ENCODE results near the gene PHF11. TPM values are rescaled to one million over a fixed set of nuclear protein-coding genes. Genes with fewer than 3 reads are reported as not detected.
A peak's percentile ranks its signal among the peaks of the same experiment; 100 is the strongest.
"Not testable (repeated sequence)": the region's sequence is repeated elsewhere in the genome, so short reads cannot be mapped to it uniquely, and the experiment has no call there.

Gene PHF11
- total RNA-seq, 2 donors from 2014 or later, result 29.7 to 30.7 TPM

DNA sequence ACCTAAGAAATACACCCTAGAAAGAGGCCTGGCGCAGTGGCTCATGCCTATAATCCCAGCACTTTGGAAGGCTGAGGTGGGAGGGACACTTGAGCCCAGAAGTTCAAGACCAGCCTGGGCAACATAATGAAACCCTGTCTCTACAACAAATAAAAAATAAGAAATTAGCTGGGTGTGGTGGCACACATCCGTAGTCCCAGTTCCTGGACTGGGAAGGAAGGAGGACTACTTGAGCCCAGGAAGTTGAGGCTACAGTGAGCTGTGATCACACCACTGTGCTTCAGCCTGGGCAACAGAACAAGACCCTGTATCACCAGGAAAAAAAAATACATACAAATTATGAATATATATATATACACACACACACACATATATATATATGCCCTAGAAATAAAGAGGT, 42.7 kb downstream of the PHF11 start:
- peak; percentile 64 for ATAC-seq
- intact Hi-C loops (cut with DNase I, micrococcal nuclease), result no loop called here
- no peak for DNase-seq

GRCh38 chr13:49539313-49539712, 43.6 kb downstream of the PHF11 start:
- no peak for ATAC-seq
- DNase-seq, result no peak
- intact Hi-C loops (cut with DNase I, micrococcal nuclease), result no loop called here

- intact Hi-C loops (cut with DNase I, micrococcal nuclease), result no loop called here
- ATAC-seq (no peak), DNase-seq (no peak)
Measured at GRCh38 chr13:49539746-49540145, 44.0 kb downstream of the PHF11 start.

DNA sequence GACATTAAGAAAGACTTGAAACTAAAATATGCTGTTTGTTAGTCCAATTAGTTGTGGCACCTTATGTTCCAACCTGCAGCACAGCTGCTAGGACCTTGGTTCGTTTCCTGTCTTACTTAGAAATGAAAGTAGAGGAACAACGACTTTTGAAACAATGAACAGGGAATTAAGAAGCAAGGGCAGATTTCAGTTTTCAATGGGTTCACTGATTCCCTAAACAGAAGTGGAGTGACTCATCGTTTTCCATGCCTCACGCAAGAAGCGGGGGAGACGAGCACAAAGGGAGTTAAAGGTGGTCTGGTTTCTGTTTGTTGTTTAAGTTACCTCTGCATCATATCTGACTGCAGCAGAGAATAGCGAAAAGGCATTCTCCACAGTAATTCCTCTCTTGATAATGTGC, 44.8 kb downstream of the PHF11 start:
- ATAC-seq, result no peak

DNA sequence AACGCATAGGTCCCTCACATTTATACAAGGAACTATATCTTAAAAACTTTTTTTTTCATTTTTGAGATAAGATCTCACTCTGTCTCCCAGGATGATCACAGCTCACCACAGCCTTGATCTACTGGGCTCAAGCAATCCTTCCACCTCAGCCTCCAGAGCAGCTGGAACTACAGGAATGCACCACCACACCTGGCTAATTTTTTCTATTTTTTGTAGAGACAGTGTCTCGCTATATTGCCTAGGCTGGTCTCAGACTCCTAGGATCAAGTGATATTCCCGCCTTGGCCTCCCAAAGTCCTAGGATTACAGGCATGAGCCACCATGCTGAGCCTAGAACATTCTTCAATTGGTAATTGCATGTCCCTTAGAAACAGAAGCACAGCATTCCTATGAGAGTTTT, 47.9 kb downstream of the PHF11 start:
- DNase-seq, result no peak
- intact Hi-C loops (cut with DNase I, micrococcal nuclease), result no loop called here
- ATAC-seq, result no peak

More for the DNA sequence above, 44.8 kb downstream of the PHF11 start:
- intact Hi-C loops (cut with DNase I, micrococcal nuclease), result no loop called here
- no peak for DNase-seq

GRCh38 chr13:49545661-49546060, 49.9 kb downstream of the PHF11 start:
- DNase-seq (no peak), ATAC-seq (no peak)
- intact Hi-C loops (cut with DNase I, micrococcal nuclease), result no loop called here

GRCh38 chr13:49546561-49546960, 50.8 kb downstream of the PHF11 start:
- ATAC-seq, result no peak
- intact Hi-C loops (cut with DNase I, micrococcal nuclease), result no loop called here

DNA sequence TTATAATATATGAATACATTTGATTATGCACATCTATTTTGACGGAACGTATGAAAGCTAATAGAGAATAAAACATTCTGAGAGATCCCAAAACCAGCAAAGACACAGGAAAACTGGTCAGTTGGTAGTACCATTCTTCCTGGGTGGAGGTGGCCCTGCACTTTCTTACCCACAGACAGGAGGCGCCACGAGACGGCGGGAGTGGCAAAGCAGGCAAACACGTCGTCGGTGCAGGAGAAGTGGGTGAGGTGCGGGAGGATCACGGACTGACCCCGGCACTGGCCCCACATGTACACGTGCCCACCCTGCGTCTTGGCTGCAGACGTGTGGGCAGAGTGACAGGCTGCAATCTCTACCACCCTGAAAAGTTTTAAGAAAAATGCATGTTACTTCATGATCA, 53.5 kb downstream of the PHF11 start:
- intact Hi-C loops (cut with DNase I, micrococcal nuclease), result no loop called here
- DNase-seq (no peak), ATAC-seq (no peak)

More at GRCh38 chr13:49546561-49546960, 50.8 kb downstream of the PHF11 start:
- no peak for DNase-seq

- ATAC-seq (no peak), DNase-seq (no peak)
- intact Hi-C loops (cut with DNase I, micrococcal nuclease), result no loop called here
Measured at GRCh38 chr13:49550942-49551644, 55.3 kb downstream of the PHF11 start.

GRCh38 chr13:49553888-49554287, 58.1 kb downstream of the PHF11 start:
- DNase-seq, result no peak
- ATAC-seq, result no peak
- intact Hi-C loops (cut with DNase I, micrococcal nuclease), result no loop called here

DNA sequence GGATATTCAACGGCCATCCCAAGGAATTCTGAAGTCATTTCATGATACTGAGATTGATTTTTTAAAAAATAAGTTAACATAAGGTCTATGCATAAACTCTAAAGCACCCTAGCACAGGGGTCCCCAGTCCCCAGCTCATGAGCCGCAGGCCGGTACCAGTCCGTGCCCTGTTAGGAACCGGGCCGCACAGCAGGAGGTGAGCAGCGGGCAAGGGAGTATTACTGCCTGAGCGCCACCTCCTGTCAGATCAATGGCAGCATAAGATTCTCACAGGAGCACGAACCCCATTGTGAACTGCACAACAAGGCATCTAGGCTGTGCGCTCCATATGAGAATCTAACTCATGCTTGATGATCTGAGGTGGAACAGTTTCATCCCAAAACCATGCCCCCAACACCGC, 58.6 kb downstream of the PHF11 start:
- DNase-seq (no peak), ATAC-seq (no peak)
- intact Hi-C loops (cut with DNase I, micrococcal nuclease), result no loop called here

GRCh38 chr13:49559006-49559405, 63.3 kb downstream of the PHF11 start:
- DNase-seq, result no peak
- intact Hi-C loops (cut with DNase I, micrococcal nuclease), result no loop called here
- ATAC-seq, result no peak

GRCh38 chr13:49560270-49561061, 64.7 kb downstream of the PHF11 start:
- intact Hi-C loops (cut with DNase I, micrococcal nuclease), result no loop called here
- DNase-seq (peak in 1 of 2 donors; percentile 36), ATAC-seq (peak; percentile 76)

- intact Hi-C loops (cut with DNase I, micrococcal nuclease), result no loop called here
- ATAC-seq, result peak; percentile 58
- no peak for DNase-seq
Measured at GRCh38 chr13:49561062-49561410, 65.3 kb downstream of the PHF11 start.

- intact Hi-C loops (cut with DNase I, micrococcal nuclease), result no loop called here
- ATAC-seq (no peak), DNase-seq (no peak)
Measured at GRCh38 chr13:49563516-49563915, 67.8 kb downstream of the PHF11 start.

- ATAC-seq; DNase-seq; intact Hi-C loops (cut with DNase I, micrococcal nuclease): not testable (repeated sequence)
Measured at GRCh38 chr13:49565461-49565860, 69.7 kb downstream of the PHF11 start.

DNA sequence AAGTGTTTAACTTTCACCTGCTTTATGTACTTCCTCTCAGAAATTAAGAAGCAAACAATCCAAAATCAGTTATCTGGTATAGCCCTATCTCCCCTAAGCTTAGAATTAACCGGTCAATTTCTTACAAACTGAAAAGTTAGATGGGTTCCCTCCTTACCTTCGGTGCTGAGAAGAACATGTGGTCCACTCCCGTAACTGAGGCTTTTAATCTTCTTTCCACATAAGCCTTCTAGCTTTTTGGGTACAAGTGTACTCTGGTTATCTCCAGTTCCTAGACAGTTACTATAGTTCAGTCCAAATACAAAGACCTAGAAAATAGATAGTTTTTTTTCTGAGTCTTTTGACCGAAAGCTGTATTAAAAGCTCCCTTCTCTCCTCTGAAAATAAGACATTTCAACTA, 70.7 kb downstream of the PHF11 start:
- ATAC-seq (no peak), DNase-seq (no peak)
- intact Hi-C loops (cut with DNase I, micrococcal nuclease), result no loop called here

- intact Hi-C loops (cut with DNase I, micrococcal nuclease), result no loop called here
- DNase-seq (no peak), ATAC-seq (no peak)
Measured at GRCh38 chr13:49567491-49567890, 71.7 kb downstream of the PHF11 start.

GRCh38 chr13:49569993-49570689, 74.4 kb downstream of the PHF11 start:
- ATAC-seq (no peak), DNase-seq (no peak)
- intact Hi-C loops (cut with DNase I, micrococcal nuclease), result no loop called here

Data from left colon (tissue), 2 donors.